OCI-LY1 (cell line): ENCODE measurements around the gene CACNA1C.

Experiments
- H2AFZ ChIP-seq: fragments of 200-600 bp; sonication (generic), shearing (Covaris generic); 2 replicates; pipeline ENCODE4 v1.6.0; 2014; ENCODE audit warnings: antibody characterized with exemption, mild to moderate bottlenecking, low read length
- H3F3A ChIP-seq: fragments of 200-600 bp; sonication (generic), shearing (Covaris generic); 2 replicates; pipeline ENCODE4 v1.6.0; 2014; ENCODE audit warnings: mild to moderate bottlenecking, antibody characterized with exemption, low read length, moderate library complexity; ENCODE audit not compliant: insufficient read depth
- H3K27ac ChIP-seq: fragments of 200-600 bp; sonication (generic); 2 replicates; pipeline ENCODE4 v1.5.1; 2014; ENCODE audit warnings: low read length, mixed run types, mild to moderate bottlenecking, low read depth; ENCODE audit not compliant: poor library complexity, severe bottlenecking
- H3K27me3 ChIP-seq: fragments of 200-600 bp; sonication (generic); 2 replicates; pipeline ENCODE4 v1.6.0; 2014; ENCODE audit warnings: antibody characterized with exemption, mild to moderate bottlenecking, low read length, moderate library complexity; ENCODE audit not compliant: insufficient read depth
- H3K36me3 ChIP-seq: fragments of 200-600 bp; sonication (generic); 2 replicates; pipeline ENCODE4 v1.6.1; 2014; ENCODE audit warnings: mild to moderate bottlenecking, antibody characterized with exemption, low read length, moderate library complexity, mixed read lengths; ENCODE audit not compliant: insufficient read depth
- H3K4me1 ChIP-seq: fragments of 200-600 bp; sonication (generic); 2 replicates; pipeline ENCODE4 v1.5.1; 2014; ENCODE audit warnings: mild to moderate bottlenecking, low read length, moderate library complexity; ENCODE audit not compliant: insufficient read depth, severe bottlenecking
- H3K4me2 ChIP-seq: fragments of 200-600 bp; sonication (generic), shearing (Covaris generic); 2 replicates; pipeline ENCODE4 v1.6.1; 2014; ENCODE audit warnings: low read length
- H3K4me3 ChIP-seq: fragments of 200-600 bp; sonication (generic); 2 replicates; pipeline ENCODE4 v1.5.1; 2014; ENCODE audit warnings: low read length, low read depth, mild to moderate bottlenecking, mixed read lengths; ENCODE audit not compliant: poor library complexity, severe bottlenecking
- H3K79me2 ChIP-seq: fragments of 200-600 bp; shearing (Covaris generic); 2 replicates; pipeline ENCODE4 v1.6.1; 2016; ENCODE audit warnings: mixed run types, low read length, mixed read lengths; ENCODE audit not compliant: insufficient read depth
- H3K9ac ChIP-seq: fragments of 200-600 bp; sonication (generic), shearing (Covaris generic); 2 replicates; pipeline ENCODE4 v1.6.1; 2014; ENCODE audit warnings: mild to moderate bottlenecking, low read length, mixed read lengths
- H3K9me2 ChIP-seq: fragments of 200-600 bp; sonication (generic), shearing (Covaris generic); 2 replicates; pipeline ENCODE4 v1.6.1; 2014; ENCODE audit warnings: low read depth, mild to moderate bottlenecking, low read length, mixed read lengths
- H3K9me3 ChIP-seq: fragments of 200-600 bp; shearing (Covaris generic); 2 replicates; pipeline ENCODE4 v1.6.1; 2014; ENCODE audit warnings: low read length, mixed read lengths
- H4K20me1 ChIP-seq: fragments of 200-600 bp; sonication (generic), shearing (Covaris generic); 2 replicates; pipeline ENCODE4 v1.6.0; 2016; ENCODE audit warnings: mild to moderate bottlenecking, low read length; ENCODE audit not compliant: insufficient read depth
- EZH2 ChIP-seq: fragments of 200-600 bp; sonication (generic), shearing (Covaris generic); IDR thresholded peaks from 2 replicates; pipeline ENCODE4 v1.8.0; 2017; ENCODE audit warnings: borderline replicate concordance, mixed run types, mild to moderate bottlenecking, antibody characterized with exemption, low read length, moderate library complexity, mixed read lengths
- TF ChIP-seq, protein P1 (sequence below): fragments of 200-600 bp; sonication (generic), shearing (Covaris generic); IDR thresholded peaks from 2 replicates; pipeline ENCODE4 v1.5.1; 2017; ENCODE audit warnings: mild to moderate bottlenecking, antibody characterized with exemption, low read length, moderate library complexity, mixed read lengths

Gene CACNA1C

DNA sequence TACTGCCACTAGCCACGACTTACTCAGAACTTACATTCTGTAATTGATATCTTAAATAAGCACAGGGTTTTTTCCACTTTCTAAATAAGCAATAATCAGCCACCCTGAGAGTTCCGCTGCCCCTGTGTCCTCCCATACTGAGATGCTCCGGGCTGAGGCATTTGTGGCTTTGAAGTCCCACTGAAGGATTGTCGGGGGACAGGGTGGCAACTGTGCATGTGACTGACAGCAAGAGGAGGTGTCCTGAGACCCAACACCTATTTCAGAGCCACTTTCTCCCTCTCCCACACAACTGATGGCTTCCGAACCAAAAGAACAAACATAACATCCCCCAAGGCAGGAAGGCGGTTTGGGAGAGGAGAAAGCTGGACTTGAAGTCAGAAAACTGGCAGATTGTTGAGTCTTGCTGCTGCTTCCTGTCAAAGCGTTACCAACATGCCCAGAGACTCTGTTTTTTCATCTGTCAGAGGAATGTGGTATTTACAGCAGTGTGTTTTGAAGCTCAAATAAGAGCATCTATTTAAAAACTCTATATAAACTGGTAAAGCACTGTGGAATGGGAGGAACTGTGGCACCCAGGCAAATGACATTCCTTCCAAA, 584.1 kb downstream of the CACNA1C start:
- H3K4me2 ChIP-seq = no peak overlapping the region
- H2AFZ ChIP-seq = no peak overlapping the region
- H3K27me3 ChIP-seq = peaks cover 9% of the 10 kb centered on the region; the same call in 1 of the 2 replicates
- no peak overlapping the region for H3K9ac ChIP-seq
- H3K9me3 ChIP-seq = no peaks in the 10 kb centered on the region
- no peak overlapping the region for H3K27ac ChIP-seq
- H3F3A ChIP-seq = no peaks in the 10 kb centered on the region
- H3K9me2 ChIP-seq = no peaks in the 10 kb centered on the region
- no peaks in the 10 kb centered on the region for H3K79me2 ChIP-seq
- H3K4me3 ChIP-seq = no peak overlapping the region
- no peaks in the 10 kb centered on the region for H3K36me3 ChIP-seq
- no peak for TF ChIP-seq EZH2
- TF ChIP-seq, protein P1, sequence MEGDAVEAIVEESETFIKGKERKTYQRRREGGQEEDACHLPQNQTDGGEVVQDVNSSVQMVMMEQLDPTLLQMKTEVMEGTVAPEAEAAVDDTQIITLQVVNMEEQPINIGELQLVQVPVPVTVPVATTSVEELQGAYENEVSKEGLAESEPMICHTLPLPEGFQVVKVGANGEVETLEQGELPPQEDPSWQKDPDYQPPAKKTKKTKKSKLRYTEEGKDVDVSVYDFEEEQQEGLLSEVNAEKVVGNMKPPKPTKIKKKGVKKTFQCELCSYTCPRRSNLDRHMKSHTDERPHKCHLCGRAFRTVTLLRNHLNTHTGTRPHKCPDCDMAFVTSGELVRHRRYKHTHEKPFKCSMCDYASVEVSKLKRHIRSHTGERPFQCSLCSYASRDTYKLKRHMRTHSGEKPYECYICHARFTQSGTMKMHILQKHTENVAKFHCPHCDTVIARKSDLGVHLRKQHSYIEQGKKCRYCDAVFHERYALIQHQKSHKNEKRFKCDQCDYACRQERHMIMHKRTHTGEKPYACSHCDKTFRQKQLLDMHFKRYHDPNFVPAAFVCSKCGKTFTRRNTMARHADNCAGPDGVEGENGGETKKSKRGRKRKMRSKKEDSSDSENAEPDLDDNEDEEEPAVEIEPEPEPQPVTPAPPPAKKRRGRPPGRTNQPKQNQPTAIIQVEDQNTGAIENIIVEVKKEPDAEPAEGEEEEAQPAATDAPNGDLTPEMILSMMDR = no peak
- no peaks in the 10 kb centered on the region for H4K20me1 ChIP-seq
- no peaks in the 10 kb centered on the region for H3K4me1 ChIP-seq

DNA sequence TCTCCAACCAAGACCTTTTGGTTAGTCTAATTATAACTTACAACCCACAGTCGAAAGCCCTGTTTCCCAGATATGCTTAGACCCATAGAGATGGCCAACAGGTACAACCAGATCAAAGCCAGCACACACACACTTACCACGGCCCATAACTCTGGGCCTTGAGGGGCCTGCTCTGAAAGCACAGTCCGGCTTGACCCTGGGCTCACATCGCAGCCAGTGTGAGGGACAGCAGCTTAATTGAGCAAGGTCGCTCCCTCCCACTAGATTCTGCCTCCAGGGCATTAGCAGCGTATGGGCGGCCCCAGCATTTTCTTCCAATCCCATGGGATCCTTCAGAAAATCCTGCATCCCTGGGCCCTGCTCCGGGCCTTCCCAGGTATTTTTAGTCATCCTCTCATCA, 584.6 kb downstream of the CACNA1C start:
- TF ChIP-seq, protein P1 = no peak
- no peak for TF ChIP-seq EZH2

DNA sequence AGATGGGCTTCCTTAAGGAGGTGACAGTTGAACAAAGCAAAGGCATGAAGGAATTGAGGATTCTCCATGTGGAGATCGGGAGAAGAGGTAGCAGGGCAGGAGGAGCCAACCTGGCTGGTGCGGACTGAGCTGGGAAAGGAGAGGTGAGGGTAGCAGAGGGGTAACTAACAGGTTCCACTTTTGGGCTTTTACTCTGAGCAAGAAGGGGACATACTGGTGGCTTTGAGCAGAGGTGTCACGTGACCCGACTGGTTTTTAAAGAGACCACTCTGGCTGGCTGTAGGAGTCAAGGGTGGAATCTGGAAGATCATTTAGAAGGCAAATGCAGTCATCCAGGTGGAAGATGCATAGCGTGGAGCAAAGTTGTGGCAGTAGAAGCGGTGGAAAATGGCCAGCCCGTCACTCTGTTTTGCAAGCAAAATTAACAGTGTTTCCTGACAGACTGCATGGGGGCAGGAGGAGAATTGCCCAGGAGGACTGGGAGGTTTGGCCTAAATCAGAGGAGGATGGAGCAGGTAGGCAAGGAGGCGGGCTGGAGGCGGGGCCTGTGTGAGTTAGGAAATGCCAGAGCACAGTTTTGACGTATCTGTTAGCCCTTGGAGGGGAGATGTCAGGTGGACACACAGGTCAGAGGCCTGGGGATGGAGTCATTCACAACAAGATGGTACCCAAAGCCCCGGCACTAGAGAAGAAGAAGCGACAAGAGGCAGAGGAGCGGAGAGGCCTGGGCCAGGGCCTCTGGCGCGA, 585.7 kb downstream of the CACNA1C start:
- TF ChIP-seq, protein P1 = no peak
- TF ChIP-seq EZH2 = no peak
- no peak overlapping the region for H3K4me3 ChIP-seq
- no peaks in the 10 kb centered on the region for H3K9me2 ChIP-seq
- H3K9me3 ChIP-seq = no peaks in the 10 kb centered on the region
- H3F3A ChIP-seq = no peaks in the 10 kb centered on the region
- H3K4me1 ChIP-seq = no peaks in the 10 kb centered on the region
- no peak overlapping the region for H3K4me2 ChIP-seq
- H3K36me3 ChIP-seq = no peaks in the 10 kb centered on the region
- no peaks in the 10 kb centered on the region for H4K20me1 ChIP-seq
- no peak overlapping the region for H3K27ac ChIP-seq
- no peak overlapping the region for H3K9ac ChIP-seq
- H3K27me3 ChIP-seq = 0 out of 2 replicates have a peak, but pooled peaks cover 9% of the 10 kb centered on the region
- no peaks in the 10 kb centered on the region for H3K79me2 ChIP-seq
- H2AFZ ChIP-seq = no peak overlapping the region

More for the DNA sequence above, 584.6 kb downstream of the CACNA1C start:
- no peak overlapping the region for H3K4me2 ChIP-seq
- H3K4me1 ChIP-seq = no peaks in the 10 kb centered on the region
- H3K27me3 ChIP-seq = peaks cover 9% of the 10 kb centered on the region; the same call in 1 of the 2 replicates
- no peaks in the 10 kb centered on the region for H3K9me3 ChIP-seq
- H3F3A ChIP-seq = no peaks in the 10 kb centered on the region
- no peaks in the 10 kb centered on the region for H3K79me2 ChIP-seq
- H3K9ac ChIP-seq = no peak overlapping the region
- no peak overlapping the region for H3K27ac ChIP-seq
- no peaks in the 10 kb centered on the region for H4K20me1 ChIP-seq
- H3K36me3 ChIP-seq = no peaks in the 10 kb centered on the region
- H3K4me3 ChIP-seq = no peak overlapping the region
- H2AFZ ChIP-seq = no peak overlapping the region
- H3K9me2 ChIP-seq = no peaks in the 10 kb centered on the region
